GM11168 (cell line): Measurements from ENCODE around the gene PUSL1.

Experiments used
- in situ Hi-C: fragments of 300-500 bp; cut with MboI; formaldehyde crosslinking; loops from one replicate; pipeline ENCODE4 v1.12.0; 2022; ENCODE audit warnings: low sequenced_read_pairs; ENCODE audit not compliant: unreplicated experiment

The PUSL1 gene

GRCh38 chr1:1320666-1321448, 12.5 kb downstream of the PUSL1 start:
- in situ Hi-C loops: no loop called here

- in situ Hi-C loops: no loop called here
Observed at GRCh38 chr1:1321477-1321876, 13.1 kb downstream of the PUSL1 start.

- in situ Hi-C loops: no loop called here
Observed at GRCh38 chr1:1322418-1322817, 14.0 kb downstream of the PUSL1 start.

- in situ Hi-C loops: no loop called here
Observed at GRCh38 chr1:1322952-1323351, 14.6 kb downstream of the PUSL1 start.

GRCh38 chr1:1324084-1324523, 15.7 kb downstream of the PUSL1 start:
- in situ Hi-C loops: no loop called here

- in situ Hi-C loops: no loop called here
Observed at GRCh38 chr1:1324524-1325287, 16.3 kb downstream of the PUSL1 start, which contains the start of the genes CPTP and INTS11. CPTP (plus strand) TSS chr1:1324802; CDS start chr1:1326911, 2,109 bp downstream. INTS11 (minus strand) TSS chr1:1324660; CDS start chr1:1324608, 52 bp downstream.

DNA sequence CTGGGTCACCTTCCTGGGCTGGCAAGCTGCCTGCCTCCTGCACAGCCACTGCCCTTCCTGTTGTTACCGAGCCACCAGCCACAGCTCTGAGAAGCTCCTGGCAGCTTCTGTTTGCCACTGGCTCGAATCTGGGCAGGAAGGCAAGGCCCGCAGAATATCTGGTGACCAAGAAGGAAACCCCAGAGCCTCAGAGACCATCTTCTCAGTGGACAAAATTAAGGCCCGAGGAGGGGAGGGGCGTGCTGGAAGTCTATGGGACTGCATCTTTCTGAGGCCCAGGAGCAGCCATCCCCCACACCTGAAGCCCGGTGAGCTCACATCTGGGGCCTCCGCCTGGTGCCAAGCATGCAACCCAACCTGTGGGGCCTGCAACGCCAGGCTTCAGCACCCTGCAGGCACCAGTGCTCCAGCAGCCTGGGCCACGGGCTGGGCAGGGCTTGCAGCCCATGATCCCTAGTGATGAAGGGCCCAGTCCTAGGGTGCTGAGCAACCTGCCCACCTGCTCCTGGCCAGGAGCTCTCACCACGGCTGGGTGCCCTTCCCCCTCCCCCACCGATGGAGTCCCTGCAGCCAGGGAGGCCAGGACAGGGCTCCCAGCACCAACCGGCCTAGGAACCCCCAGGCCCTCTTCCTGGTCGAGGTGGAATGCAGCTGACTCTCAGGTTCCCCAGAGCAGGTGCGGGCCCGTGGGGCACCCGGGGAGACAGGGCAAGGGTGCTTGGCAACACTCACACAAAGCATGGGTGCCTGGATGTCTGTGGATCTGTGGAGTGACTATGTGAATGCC, 17.1 kb downstream of the PUSL1 start:
- in situ Hi-C loops: no loop called here

- in situ Hi-C loops: no loop called here
Observed at GRCh38 chr1:1326075-1326605, 17.7 kb downstream of the PUSL1 start.

DNA sequence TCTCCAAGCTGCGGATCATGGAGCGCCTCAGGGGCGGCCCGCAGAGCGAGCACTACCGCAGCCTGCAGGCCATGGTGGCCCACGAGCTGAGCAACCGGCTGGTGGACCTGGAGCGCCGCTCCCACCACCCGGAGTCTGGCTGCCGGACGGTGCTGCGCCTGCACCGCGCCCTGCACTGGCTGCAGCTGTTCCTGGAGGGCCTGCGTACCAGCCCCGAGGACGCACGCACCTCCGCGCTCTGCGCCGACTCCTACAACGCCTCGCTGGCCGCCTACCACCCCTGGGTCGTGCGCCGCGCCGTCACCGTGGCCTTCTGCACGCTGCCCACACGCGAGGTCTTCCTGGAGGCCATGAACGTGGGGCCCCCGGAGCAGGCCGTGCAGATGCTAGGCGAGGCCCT, 18.9 kb downstream of the PUSL1 start:
- in situ Hi-C loops: no loop called here

- in situ Hi-C loops: no loop called here
Observed at GRCh38 chr1:1328254-1328653, 19.9 kb downstream of the PUSL1 start.

GRCh38 chr1:1329304-1330210, 21.2 kb downstream of the PUSL1 start:
- in situ Hi-C loops: no loop called here

- in situ Hi-C loops: no loop called here
Observed at GRCh38 chr1:1330366-1331067, 22.1 kb downstream of the PUSL1 start.

DNA sequence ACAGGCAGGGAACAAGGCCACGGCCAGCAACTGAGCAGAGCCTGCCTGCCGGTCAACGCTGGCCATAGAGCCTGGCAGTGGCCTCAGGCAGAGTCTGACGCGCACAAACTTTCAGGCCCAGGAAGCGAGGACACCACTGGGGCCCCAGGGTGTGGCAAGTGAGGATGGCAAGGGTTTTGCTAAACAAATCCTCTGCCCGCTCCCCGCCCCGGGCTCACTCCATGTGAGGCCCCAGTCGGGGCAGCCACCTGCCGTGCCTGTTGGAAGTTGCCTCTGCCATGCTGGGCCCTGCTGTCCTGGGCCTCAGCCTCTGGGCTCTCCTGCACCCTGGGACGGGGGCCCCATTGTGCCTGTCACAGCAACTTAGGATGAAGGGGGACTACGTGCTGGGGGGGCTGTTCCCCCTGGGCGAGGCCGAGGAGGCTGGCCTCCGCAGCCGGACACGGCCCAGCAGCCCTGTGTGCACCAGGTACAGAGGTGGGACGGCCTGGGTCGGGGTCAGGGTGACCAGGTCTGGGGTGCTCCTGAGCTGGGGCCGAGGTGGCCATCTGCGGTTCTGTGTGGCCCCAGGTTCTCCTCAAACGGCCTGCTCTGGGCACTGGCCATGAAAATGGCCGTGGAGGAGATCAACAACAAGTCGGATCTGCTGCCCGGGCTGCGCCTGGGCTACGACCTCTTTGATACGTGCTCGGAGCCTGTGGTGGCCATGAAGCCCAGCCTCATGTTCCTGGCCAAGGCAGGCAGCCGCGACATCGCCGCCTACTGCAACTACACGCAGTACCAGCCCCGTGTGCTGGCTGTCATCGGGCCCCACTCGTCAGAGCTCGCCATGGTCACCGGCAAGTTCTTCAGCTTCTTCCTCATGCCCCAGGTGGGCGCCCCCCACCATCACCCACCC, 22.9 kb downstream of the PUSL1 start, which contains the start of gene TAS1R3:
Gene TAS1R3 (plus strand): TSS at position 213 of the 898 bp plus-strand sequence. CDS start 66 bp downstream, at position 279.
- in situ Hi-C loops: no loop called here

DNA sequence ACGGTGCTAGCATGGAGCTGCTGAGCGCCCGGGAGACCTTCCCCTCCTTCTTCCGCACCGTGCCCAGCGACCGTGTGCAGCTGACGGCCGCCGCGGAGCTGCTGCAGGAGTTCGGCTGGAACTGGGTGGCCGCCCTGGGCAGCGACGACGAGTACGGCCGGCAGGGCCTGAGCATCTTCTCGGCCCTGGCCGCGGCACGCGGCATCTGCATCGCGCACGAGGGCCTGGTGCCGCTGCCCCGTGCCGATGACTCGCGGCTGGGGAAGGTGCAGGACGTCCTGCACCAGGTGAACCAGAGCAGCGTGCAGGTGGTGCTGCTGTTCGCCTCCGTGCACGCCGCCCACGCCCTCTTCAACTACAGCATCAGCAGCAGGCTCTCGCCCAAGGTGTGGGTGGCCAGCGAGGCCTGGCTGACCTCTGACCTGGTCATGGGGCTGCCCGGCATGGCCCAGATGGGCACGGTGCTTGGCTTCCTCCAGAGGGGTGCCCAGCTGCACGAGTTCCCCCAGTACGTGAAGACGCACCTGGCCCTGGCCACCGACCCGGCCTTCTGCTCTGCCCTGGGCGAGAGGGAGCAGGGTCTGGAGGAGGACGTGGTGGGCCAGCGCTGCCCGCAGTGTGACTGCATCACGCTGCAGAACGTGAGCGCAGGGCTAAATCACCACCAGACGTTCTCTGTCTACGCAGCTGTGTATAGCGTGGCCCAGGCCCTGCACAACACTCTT, 23.8 kb downstream of the PUSL1 start:
- in situ Hi-C loops: no loop called here

- in situ Hi-C loops: no loop called here
Observed at GRCh38 chr1:1332774-1333480, 24.5 kb downstream of the PUSL1 start.

GRCh38 chr1:1333551-1334241, 25.3 kb downstream of the PUSL1 start:
- in situ Hi-C loops: no loop called here
